Bronchial epithelial cell (primary cell): ENCODE results near the gene ANTXR1. TPM values are rescaled to one million over a fixed set of nuclear protein-coding genes. Genes with fewer than 3 reads are reported as not detected.

Experiments used
- DNase-seq: peaks from one replicate; pipeline ENCODE4 v3.0.0-alpha.2; 2010; ENCODE audit warnings: low read depth
- FAIRE-seq: peaks from 2 replicates; lab custom pipeline; 2011; peaks lifted over from hg19 to GRCh38; lab: Jason Lieb, UNC
- H3K27me3 ChIP-seq: 2 replicates; pipeline ENCODE4 v1.5.1; 2011; ENCODE audit warnings: low read length; ENCODE audit not compliant: control insufficient read depth, insufficient read depth
- H3K36me3 ChIP-seq: 2 replicates; pipeline ENCODE4 v1.5.1; 2011; ENCODE audit warnings: low read length; ENCODE audit not compliant: control insufficient read depth, insufficient read depth
- H3K4me3 ChIP-seq: 2 replicates; pipeline ENCODE4 v1.5.1; 2011; ENCODE audit warnings: mild to moderate bottlenecking, low read depth, low read length, control low read depth
- CTCF ChIP-seq: IDR thresholded peaks from 2 replicates; pipeline ENCODE4 v1.5.1; 2011; ENCODE audit warnings: mild to moderate bottlenecking, moderate library complexity, low read length, control low read depth, inconsistent platforms; ENCODE audit not compliant: insufficient read depth, severe bottlenecking
- total RNA-seq: library from RNA; depleted of rRNA; stranded (reverse); fragments of >200 nt; gene quantifications from 2 replicates; pipeline ENCODE4 v1.2.1, GENCODE V29; 2014

Gene ANTXR1
- total RNA-seq, 1 donor from 2014 or later = 3.7 TPM

GRCh38 chr2:69243652-69244051, 230.7 kb downstream of the ANTXR1 start:
- no peaks in the 10 kb centered on the region for H3K27me3 ChIP-seq
- FAIRE-seq = no peak
- H3K4me3 ChIP-seq = no peak overlapping the region
- no peaks in the 10 kb centered on the region for H3K36me3 ChIP-seq
- no peak for DNase-seq
- no peak for TF ChIP-seq CTCF

DNA sequence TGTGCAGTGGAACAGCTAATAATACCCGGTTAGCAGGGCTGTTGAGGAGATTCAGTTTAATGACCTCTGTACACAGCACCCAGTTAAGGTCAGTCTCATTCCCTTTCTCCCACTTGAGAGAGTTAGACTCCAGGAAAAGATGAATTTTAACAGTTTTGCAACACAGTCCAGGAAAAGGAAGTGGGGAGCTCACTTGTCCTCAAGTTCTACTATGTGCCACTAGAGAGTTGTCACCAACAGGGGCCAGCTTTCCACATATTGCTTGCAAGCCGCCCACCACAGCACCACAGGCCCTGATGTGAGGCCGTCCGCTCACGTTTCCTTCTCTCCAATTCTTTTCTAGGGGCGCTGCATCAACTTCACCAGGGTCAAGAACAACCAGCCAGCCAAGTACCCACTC, 231.9 kb downstream of the ANTXR1 start:
- TF ChIP-seq CTCF = no peak
- FAIRE-seq = no peak
- DNase-seq = no peak
- Histone ChIP-seq H3K36me3 (no peaks in the 10 kb centered on the region), H3K4me3 (no peak overlapping the region), H3K27me3 (no peaks in the 10 kb centered on the region)

DNA sequence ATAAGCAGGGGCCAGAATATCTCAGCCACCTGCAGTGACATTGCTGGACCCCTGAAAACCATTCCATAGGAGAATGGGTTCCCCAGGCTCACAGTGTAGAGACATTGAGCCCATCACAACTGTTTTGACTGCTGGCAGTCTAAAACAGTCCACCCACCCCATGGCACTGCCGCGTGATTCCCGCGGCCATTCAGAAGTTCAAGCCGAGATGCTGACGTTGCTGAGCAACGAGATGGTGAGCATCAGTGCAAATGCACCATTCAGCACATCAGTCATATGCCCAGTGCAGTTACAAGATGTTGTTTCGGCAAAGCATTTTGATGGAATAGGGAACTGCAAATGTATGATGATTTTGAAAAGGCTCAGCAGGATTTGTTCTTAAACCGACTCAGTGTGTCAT, 234.6 kb downstream of the ANTXR1 start:
- no peak for TF ChIP-seq CTCF
- H3K4me3 ChIP-seq = no peak overlapping the region
- DNase-seq (no peak), FAIRE-seq (no peak)
- no peaks in the 10 kb centered on the region for H3K36me3 ChIP-seq
- H3K27me3 ChIP-seq = no peaks in the 10 kb centered on the region

GRCh38 chr2:69248232-69248631, 235.3 kb downstream of the ANTXR1 start:
- no peak for DNase-seq
- Histone ChIP-seq H3K36me3 (no peaks in the 10 kb centered on the region), H3K4me3 (no peak overlapping the region), H3K27me3 (no peaks in the 10 kb centered on the region)
- no peak for FAIRE-seq
- TF ChIP-seq CTCF = no peak

DNA sequence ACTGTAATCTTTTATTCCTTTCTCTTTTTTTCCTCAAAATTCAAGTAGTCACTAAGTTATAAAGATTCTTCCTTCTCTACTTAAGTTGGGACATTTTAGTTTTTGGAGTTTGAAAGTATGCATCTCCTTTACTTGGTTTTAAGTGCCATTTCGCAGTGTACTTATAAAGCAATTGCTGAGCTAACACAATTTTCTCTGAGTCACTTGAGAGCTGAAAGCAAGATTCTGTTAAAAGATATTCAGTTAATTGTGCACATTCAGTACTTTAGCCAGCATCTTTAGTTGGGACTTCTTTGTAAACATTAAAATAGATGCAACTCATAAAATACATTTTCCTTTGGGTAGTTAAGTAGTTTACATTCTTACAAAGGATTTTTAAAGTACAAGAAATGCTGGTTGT, 238.0 kb downstream of the ANTXR1 start:
- DNase-seq (no peak), FAIRE-seq (no peak)
- Histone ChIP-seq H3K36me3 (no peaks in the 10 kb centered on the region), H3K4me3 (no peak overlapping the region), H3K27me3 (no peaks in the 10 kb centered on the region)
- TF ChIP-seq CTCF = no peak

- no peak for TF ChIP-seq CTCF
- DNase-seq (no peak), FAIRE-seq (no peak)
- Histone ChIP-seq H3K36me3 (no peaks in the 10 kb centered on the region), H3K27me3 (no peaks in the 10 kb centered on the region), H3K4me3 (no peak overlapping the region)
Measured at GRCh38 chr2:69251943-69252342, 239.0 kb downstream of the ANTXR1 start.
